ENCODE results near the gene FEN1. TPM values are rescaled to one million over a fixed set of nuclear protein-coding genes. Genes with fewer than 3 reads are reported as not detected.

FEN1 gene
- total and polyA plus RNA-seq, 2 experiments from 2014 or later, result 13.5 to 39.2 TPM

GRCh38 chr11:61832754-61833153, 40.0 kb downstream of the FEN1 start:
- H3K27ac ChIP-seq, result no peak overlapping the region
- no peak for DNase-seq (ENCODE audit: low read depth in 1 of 2, low spot score in 1 of 2)
- H3K4me3 ChIP-seq, result no peak overlapping the region
- no peaks in the 10 kb centered on the region for H3K27me3 ChIP-seq
- H3K4me1 ChIP-seq (ENCODE audit: low read depth), result peaks cover 17% of the 10 kb centered on the region
- H3K9me3 ChIP-seq (ENCODE audit: low read depth), result no peaks in the 10 kb centered on the region
- no peaks in the 10 kb centered on the region for H3K36me3 ChIP-seq
- no peak for TF ChIP-seq CTCF (IDR thresholded peaks at IDR 0.05; ENCODE audit: low read depth, low read length)

GRCh38 chr11:61833471-61833870, 40.8 kb downstream of the FEN1 start:
- DNase-seq (ENCODE audit: low read depth in 1 of 2, low spot score in 1 of 2), result no peak
- Histone ChIP-seq H3K4me1 (ENCODE audit: low read depth) (peaks cover 17% of the 10 kb centered on the region), H3K27me3 (no peaks in the 10 kb centered on the region), H3K27ac (no peak overlapping the region), H3K9me3 (ENCODE audit: low read depth) (no peaks in the 10 kb centered on the region), H3K4me3 (no peak overlapping the region), H3K36me3 (no peaks in the 10 kb centered on the region)
- TF ChIP-seq CTCF (IDR thresholded peaks at IDR 0.05; ENCODE audit: low read depth, low read length), result no peak

- H3K4me3 ChIP-seq, result no peak overlapping the region
- H3K27me3 ChIP-seq, result no peaks in the 10 kb centered on the region
- no peaks in the 10 kb centered on the region for H3K9me3 ChIP-seq (ENCODE audit: low read depth)
- no peak for DNase-seq (ENCODE audit: low read depth in 1 of 2, low spot score in 1 of 2)
- H3K36me3 ChIP-seq, result no peaks in the 10 kb centered on the region
- TF ChIP-seq CTCF (IDR thresholded peaks at IDR 0.05; ENCODE audit: low read depth, low read length), result no peak
- H3K4me1 ChIP-seq (ENCODE audit: low read depth), result peaks cover 17% of the 10 kb centered on the region
- H3K27ac ChIP-seq, result peak overlapping the region; percentile 81
Measured at GRCh38 chr11:61833926-61834277, 41.2 kb downstream of the FEN1 start.

- peak overlapping the region; percentile 81 for H3K27ac ChIP-seq
- no peak for TF ChIP-seq CTCF (IDR thresholded peaks at IDR 0.05; ENCODE audit: low read depth, low read length)
- H3K4me3 ChIP-seq, result no peak overlapping the region
- no peaks in the 10 kb centered on the region for H3K36me3 ChIP-seq
- H3K27me3 ChIP-seq, result no peaks in the 10 kb centered on the region
- DNase-seq (ENCODE audit: low read depth in 1 of 2, low spot score in 1 of 2), result peak; percentile 13 to 92
- no peaks in the 10 kb centered on the region for H3K9me3 ChIP-seq (ENCODE audit: low read depth)
- peaks cover 14% of the 10 kb centered on the region for H3K4me1 ChIP-seq (ENCODE audit: low read depth)
Measured at GRCh38 chr11:61834278-61835048, 41.8 kb downstream of the FEN1 start.

GRCh38 chr11:61836193-61836592, 43.5 kb downstream of the FEN1 start:
- no peak overlapping the region for H3K27ac ChIP-seq

More at GRCh38 chr11:61836193-61836592, 43.5 kb downstream of the FEN1 start:
- TF ChIP-seq CTCF (IDR thresholded peaks at IDR 0.05; ENCODE audit: low read depth, low read length), result no peak
- no peak for DNase-seq (ENCODE audit: low read depth in 1 of 2, low spot score in 1 of 2)
- Histone ChIP-seq H3K36me3 (peaks cover 16% of the 10 kb centered on the region), H3K4me1 (ENCODE audit: low read depth) (peaks cover 7% of the 10 kb centered on the region), H3K9me3 (ENCODE audit: low read depth) (no peaks in the 10 kb centered on the region), H3K27me3 (no peaks in the 10 kb centered on the region), H3K4me3 (no peak overlapping the region)

All from cardiac muscle cell (in vitro differentiated cells and primary cell).